Endothelial cell of umbilical vein (primary cell): ENCODE measurements around the gene DAGLB. TPM values are rescaled to one million over a fixed set of nuclear protein-coding genes. Genes with fewer than 3 reads are reported as not detected.

Experiments used
- BruUV-seq: library from RNA; stranded (reverse); fragments of 400-500 nt; replicated peaks from 2 replicates; lab custom pipeline; 2021; lab: Mats Ljungman, UMichigan
- CTCF ChIA-PET: fragments of 300-600, 350-600 bp; sonication (Branson Sonifier 250); formaldehyde crosslinking; loops from one replicate; lab custom pipeline; 2021; ENCODE audit warnings: antibody characterized with exemption, inconsistent platforms; lab: Charles Lee
- POLR2A ChIA-PET: fragments of 300-600, 350-600 bp; sonication (Branson Sonifier 250); formaldehyde crosslinking; loops from one replicate; lab custom pipeline; 2021; ENCODE audit warnings: antibody characterized with exemption, inconsistent platforms; lab: Charles Lee
- DNase-seq: peaks from one replicate; pipeline ENCODE4 v3.0.0-alpha.2; 2011; ENCODE audit warnings: low read depth, low spot score
- FAIRE-seq: peaks from 2 replicates; lab custom pipeline; 2011; peaks lifted over from hg19 to GRCh38; lab: Jason Lieb, UNC
- H2AFZ ChIP-seq: 2 replicates; pipeline ENCODE4 v1.6.0; 2012; ENCODE audit warnings: low read depth, low read length, control low read depth, inconsistent platforms
- H3K27ac ChIP-seq: 2 replicates; pipeline ENCODE4 v1.5.1; 2011; ENCODE audit warnings: low read depth, mild to moderate bottlenecking, control low read depth, low read length, moderate library complexity; ENCODE audit not compliant: insufficient read depth
- H3K27me3 ChIP-seq, 2 experiments: 2 replicates each; pipeline versions ENCODE4 v1.6.0 to v1.6.1; 2011; ENCODE audit warnings: low read length in 2 of 2, mixed read lengths in 1 of 2; ENCODE audit not compliant: control insufficient read depth in 2 of 2, insufficient read depth in 2 of 2
- H3K36me3 ChIP-seq, 2 experiments: 2 replicates in 1 of 2; 3 replicates in 1 of 2; pipeline ENCODE4 v1.5.1; 2011; ENCODE audit warnings: low read length in 2 of 2, mild to moderate bottlenecking in 1 of 2, moderate library complexity in 1 of 2; ENCODE audit not compliant: control insufficient read depth in 2 of 2, insufficient read depth in 2 of 2; ENCODE audit errors: extremely low read depth in 1 of 2
- H3K4me1 ChIP-seq: 3 replicates; pipeline ENCODE4 v1.5.1; 2011; ENCODE audit warnings: mild to moderate bottlenecking, low read length; ENCODE audit not compliant: control insufficient read depth, insufficient read depth; ENCODE audit errors: extremely low read depth
- H3K4me2 ChIP-seq: 2 replicates; pipeline ENCODE4 v1.6.1; 2011; ENCODE audit warnings: low read length, control low read depth, mixed read lengths; ENCODE audit not compliant: insufficient read depth
- H3K4me3 ChIP-seq, 3 experiments: fragments of 200-600 bp in 1 of 3; sonication (generic), shearing (Covaris generic) in 1 of 3; replicated peaks in 1 of 3; 2 replicates each; pipeline ENCODE4 v1.5.1; 2011 to 2016; ENCODE audit warnings: control low read depth in 3 of 3, low read length in 3 of 3, mild to moderate bottlenecking in 2 of 3, inconsistent platforms in 1 of 3, low read depth in 1 of 3, moderate library complexity in 1 of 3; ENCODE audit not compliant: insufficient read depth in 1 of 3
- H3K79me2 ChIP-seq: 2 replicates; pipeline ENCODE4 v1.6.0; 2012; ENCODE audit warnings: low read length, inconsistent platforms; ENCODE audit not compliant: control insufficient read depth, insufficient read depth
- H3K9ac ChIP-seq: replicated peaks from 2 replicates; pipeline ENCODE3; 2011; ENCODE audit warnings: low read length, control low read depth; ENCODE audit not compliant: insufficient read depth; ENCODE audit errors: extremely low read depth
- H3K9me1 ChIP-seq: replicated peaks from 3 replicates; pipeline ENCODE4 v1.6.0; 2011; ENCODE audit warnings: mild to moderate bottlenecking, low read length; ENCODE audit not compliant: control insufficient read depth, insufficient read depth; ENCODE audit errors: extremely low read depth
- H3K9me3 ChIP-seq: replicated peaks from 2 replicates; pipeline ENCODE4 v1.5.1; 2012; ENCODE audit warnings: low read length, inconsistent platforms; ENCODE audit not compliant: control insufficient read depth, insufficient read depth
- H4K20me1 ChIP-seq: replicated peaks from 2 replicates; pipeline ENCODE3; 2011; ENCODE audit warnings: mild to moderate bottlenecking, low read length; ENCODE audit not compliant: control insufficient read depth, insufficient read depth; ENCODE audit errors: extremely low read depth
- EZH2 ChIP-seq: IDR thresholded peaks from 2 replicates; pipeline ENCODE4 v1.6.1; 2012; ENCODE audit warnings: borderline replicate concordance, low read depth, mild to moderate bottlenecking, moderate library complexity, low read length, inconsistent platforms; ENCODE audit not compliant: severe bottlenecking
- FOS ChIP-seq: IDR thresholded peaks from 2 replicates; pipeline ENCODE4 v1.6.1; 2011; ENCODE audit warnings: mild to moderate bottlenecking, low read length, moderate library complexity, borderline replicate concordance; ENCODE audit not compliant: insufficient read depth
- GATA2 ChIP-seq: IDR thresholded peaks from 2 replicates; pipeline ENCODE4 v1.7.0; 2011; ENCODE audit warnings: low read depth, mild to moderate bottlenecking, moderate library complexity, mixed read lengths, low read length; ENCODE audit not compliant: insufficient read length, insufficient read depth
- JUN ChIP-seq: IDR thresholded peaks from 2 replicates; pipeline ENCODE4 v1.6.1; 2011; ENCODE audit warnings: borderline replicate concordance, low read depth; ENCODE audit not compliant: insufficient read length, insufficient read depth
- MYC ChIP-seq: IDR thresholded peaks from one replicate; pipeline ENCODE4 v1.6.1; 2011; ENCODE audit warnings: mild to moderate bottlenecking, low read depth, low read length
- POLR2A ChIP-seq: IDR thresholded peaks from 2 replicates; pipeline ENCODE4 v1.6.1; 2012; ENCODE audit warnings: low read depth, mild to moderate bottlenecking, control low read depth, low read length
- POLR2AphosphoS5 ChIP-seq: IDR thresholded peaks from 2 replicates; pipeline ENCODE4 v1.6.1; 2012; ENCODE audit warnings: low read depth, mild to moderate bottlenecking, control low read depth, low read length, moderate library complexity; ENCODE audit not compliant: insufficient read depth
- dilution Hi-C: fragments of 300-500 bp; cut with MboI; formaldehyde crosslinking; loops from one replicate; pipeline ENCODE4 v1.15.0; 2019; ENCODE audit warnings: low sequenced_read_pairs; ENCODE audit not compliant: extremely low pct_ligation_motif_present
- intact Hi-C: fragments of 100-400 bp; cut with micrococcal nuclease; formaldehyde crosslinking; loops from one replicate; pipeline ENCODE4 v1.10.0; 2022
- polyA plus RNA-seq, 4 experiments: library from polyadenylated mRNA; depleted of rRNA in 3 of 4; stranded (reverse) in 3 of 4; unstranded in 1 of 4; fragments of >200 nt; gene quantifications; 2 replicates each; pipeline versions ENCODE4 v1.2.1 to v1.2.3, GENCODE V29; 2011 to 2012; ENCODE audit warnings: missing spikeins in 1 of 4
- total RNA-seq: library from RNA; stranded (reverse); gene quantifications from 2 replicates; pipeline ENCODE4 v1.2.3, GENCODE V29; 2021
- TF ChIP-seq, protein P1 (sequence below), 2 donors: IDR thresholded peaks; 1 replicate in 1 of 2; 2 replicates in 1 of 2; pipeline ENCODE4 v1.5.1; 2011; ENCODE audit warnings: low read length in 2 of 2, mild to moderate bottlenecking in 2 of 2, moderate library complexity in 2 of 2, control low read depth in 1 of 2, inconsistent platforms in 1 of 2, low read depth in 1 of 2; ENCODE audit not compliant: insufficient read depth in 1 of 2; ENCODE audit errors: extremely low read depth in 1 of 2
- TF ChIP-seq, protein P2 (sequence below): IDR thresholded peaks from 2 replicates; pipeline ENCODE4 v1.6.1; 2011; ENCODE audit not compliant: insufficient read depth, insufficient read length

DAGLB gene
- total and polyA plus RNA-seq, 2 donors (not counting 3 experiments of a cell fraction or from before 2014, with no cell fraction given), result 28.2 to 48.2 TPM

DNA sequence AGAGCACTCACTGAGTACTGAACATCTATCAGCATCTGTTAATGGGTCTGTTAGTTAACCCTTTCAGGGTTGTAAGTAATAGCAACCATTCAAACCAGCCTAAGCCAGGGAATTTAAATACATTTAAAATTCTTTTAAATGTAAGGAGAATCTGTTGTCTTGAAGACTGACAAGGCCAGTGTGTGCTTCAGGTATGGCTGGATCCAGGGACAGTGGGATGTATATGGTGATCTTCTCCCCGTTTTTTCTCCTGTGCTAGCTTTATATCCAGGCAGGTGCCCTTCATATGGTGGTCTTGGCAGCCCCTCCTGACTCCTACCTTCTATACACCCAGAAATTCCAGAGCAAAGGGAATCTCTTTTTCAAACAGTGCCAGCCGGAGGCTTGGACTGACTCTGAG, 46.6 kb upstream of the DAGLB start:
- Histone ChIP-seq H3K9ac (no peak overlapping the region), H4K20me1 (no peaks in the 10 kb centered on the region), H3K27me3 (peaks cover 4 to 6% of the 10 kb centered on the region in 2 experiments), H3K36me3 (no peaks in the 10 kb centered on the region), H3K4me3 (no peak overlapping the region), H3K9me3 (no peaks in the 10 kb centered on the region), H2AFZ (no peak overlapping the region), H3K9me1 (no peaks in the 10 kb centered on the region), H3K79me2 (no peaks in the 10 kb centered on the region), H3K4me2 (no peak overlapping the region), H3K27ac (no peak overlapping the region), H3K4me1 (no peaks in the 10 kb centered on the region)
- no TSS peak for BruUV-seq
- TF ChIP-seq JUN (no peak), POLR2A (no peak), FOS (no peak), GATA2 (no peak), EZH2 (no peak), MYC (no peak), POLR2AphosphoS5 (no peak)
- TF ChIP-seq, protein P1, sequence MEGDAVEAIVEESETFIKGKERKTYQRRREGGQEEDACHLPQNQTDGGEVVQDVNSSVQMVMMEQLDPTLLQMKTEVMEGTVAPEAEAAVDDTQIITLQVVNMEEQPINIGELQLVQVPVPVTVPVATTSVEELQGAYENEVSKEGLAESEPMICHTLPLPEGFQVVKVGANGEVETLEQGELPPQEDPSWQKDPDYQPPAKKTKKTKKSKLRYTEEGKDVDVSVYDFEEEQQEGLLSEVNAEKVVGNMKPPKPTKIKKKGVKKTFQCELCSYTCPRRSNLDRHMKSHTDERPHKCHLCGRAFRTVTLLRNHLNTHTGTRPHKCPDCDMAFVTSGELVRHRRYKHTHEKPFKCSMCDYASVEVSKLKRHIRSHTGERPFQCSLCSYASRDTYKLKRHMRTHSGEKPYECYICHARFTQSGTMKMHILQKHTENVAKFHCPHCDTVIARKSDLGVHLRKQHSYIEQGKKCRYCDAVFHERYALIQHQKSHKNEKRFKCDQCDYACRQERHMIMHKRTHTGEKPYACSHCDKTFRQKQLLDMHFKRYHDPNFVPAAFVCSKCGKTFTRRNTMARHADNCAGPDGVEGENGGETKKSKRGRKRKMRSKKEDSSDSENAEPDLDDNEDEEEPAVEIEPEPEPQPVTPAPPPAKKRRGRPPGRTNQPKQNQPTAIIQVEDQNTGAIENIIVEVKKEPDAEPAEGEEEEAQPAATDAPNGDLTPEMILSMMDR (IDR thresholded peaks at IDR 0.05; ENCODE audit: extremely low read depth in 1 of 2, insufficient read depth in 1 of 2, low read depth in 1 of 2, low read length in 2 of 2), result no peak
- TF ChIP-seq, protein P2, sequence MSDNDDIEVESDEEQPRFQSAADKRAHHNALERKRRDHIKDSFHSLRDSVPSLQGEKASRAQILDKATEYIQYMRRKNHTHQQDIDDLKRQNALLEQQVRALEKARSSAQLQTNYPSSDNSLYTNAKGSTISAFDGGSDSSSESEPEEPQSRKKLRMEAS, result no peak
- DNase-seq (no peak), FAIRE-seq (no peak)
- POLR2A ChIA-PET, result no interaction called here
- CTCF ChIA-PET, result no interaction called here
- dilution Hi-C loops, result no loop called here
- intact Hi-C loops, result no loop called here
